A549 treated with DMSO at 1 μM for 4 hours (cell line): ENCODE measurements around the gene TRIM51G. TPM values are rescaled to one million over a fixed set of nuclear protein-coding genes. Genes with fewer than 3 reads are reported as not detected.

Experiments used
- total RNA-seq: library from RNA; stranded (reverse); fragments of 200-300 nt; extraction: Qiagen RNA extraction; gene quantifications from 5 replicates; pipeline ENCODE4 v1.2.3, GENCODE V29; 2022; ENCODE audit warnings: low read depth

The TRIM51G gene
- not detected in 5 replicates for total RNA-seq

GRCh38 chr11:48983785-48984184 lies at the start of gene TRIM51G:
Gene TRIM51G, minus strand, starts transcription at chr11:48983885. Its CDS starts 2,190 bp downstream, at chr11:48981695.

GRCh38 chr11:49028523-49028922 lies 44.8 kb upstream of the TRIM51G start, which contains the start of gene TRIM49B:
Gene TRIM49B, plus strand, starts transcription at chr11:49028823. Its CDS starts 2,777 bp downstream, at chr11:49031600.

Other genes with a start within 250 kb of the TRIM51G start
- gene TRIM49B, start 44.9 kb upstream of the TRIM51G start, total RNA-seq: not detected in 5 replicates
- gene TRIM64C, start 75.2 kb upstream of the TRIM51G start, total RNA-seq: not detected in 5 replicates
- gene FOLH1, start 224.7 kb upstream of the TRIM51G start, total RNA-seq: not detected in 5 replicates